Hepatocyte (in vitro differentiated cells): Measurements from ENCODE around the gene ARSJ. TPM values are rescaled to one million over a fixed set of nuclear protein-coding genes. Genes with fewer than 3 reads are reported as not detected.

ENCODE experiments used
- DNase-seq: peaks from one replicate; pipeline ENCODE4 v3.0.0-alpha.2; 2016; ENCODE audit warnings: low spot score
- H2AFZ ChIP-seq: fragments of 200-600 bp; sonication (generic); 2 replicates; pipeline ENCODE4 v1.6.0; 2016; ENCODE audit warnings: antibody characterized with exemption, mild to moderate bottlenecking
- H3K27ac ChIP-seq: fragments of 200-600 bp; sonication (generic); 2 replicates; pipeline ENCODE4 v1.5.1; 2016; ENCODE audit warnings: mild to moderate bottlenecking
- H3K27me3 ChIP-seq: fragments of 200-600 bp; sonication (generic); 2 replicates; pipeline ENCODE4 v1.6.1; 2016
- H3K36me3 ChIP-seq: fragments of 200-600 bp; sonication (generic); replicated peaks from 2 replicates; pipeline ENCODE4 v1.5.1; 2016; ENCODE audit warnings: low read depth; ENCODE audit not compliant: insufficient read depth
- H3K4me1 ChIP-seq: fragments of 200-600 bp; sonication (generic); 2 replicates; pipeline ENCODE4 v1.5.1; 2016; ENCODE audit warnings: mild to moderate bottlenecking, moderate library complexity; ENCODE audit not compliant: insufficient read depth
- H3K4me2 ChIP-seq: fragments of 200-600 bp; sonication (generic); 2 replicates; pipeline ENCODE4 v1.6.0; 2016
- H3K4me3 ChIP-seq: fragments of 200-600 bp; sonication (generic); 2 replicates; pipeline ENCODE4 v1.5.1; 2016; ENCODE audit warnings: mild to moderate bottlenecking
- H3K79me2 ChIP-seq: fragments of 200-600 bp; sonication (generic); 2 replicates; pipeline ENCODE4 v1.6.0; 2017; ENCODE audit warnings: mild to moderate bottlenecking
- H3K9me2 ChIP-seq: fragments of 200-600 bp; sonication (generic); replicated peaks from 2 replicates; pipeline ENCODE4 v1.6.0; 2017; ENCODE audit warnings: mild to moderate bottlenecking; ENCODE audit not compliant: insufficient read depth
- H3K9me3 ChIP-seq: fragments of 200-600 bp; sonication (generic); 2 replicates; pipeline ENCODE4 v1.5.1; 2016; ENCODE audit warnings: low read depth, mild to moderate bottlenecking
- H4K20me1 ChIP-seq: fragments of 200-600 bp; sonication (generic); 2 replicates; pipeline ENCODE4 v1.6.0; 2016; ENCODE audit warnings: mild to moderate bottlenecking; ENCODE audit not compliant: insufficient read depth, poor library complexity, severe bottlenecking
- EZH2 ChIP-seq: fragments of 200-600 bp; sonication (generic); IDR thresholded peaks from 2 replicates; pipeline ENCODE4 v1.6.1; 2016; ENCODE audit warnings: antibody characterized with exemption, mild to moderate bottlenecking, borderline replicate concordance
- EZH2phosphoT487 ChIP-seq: fragments of 200-600 bp; sonication (generic); IDR thresholded peaks from one replicate; pipeline ENCODE4 v1.6.1; 2018; ENCODE audit warnings: antibody characterized with exemption, mild to moderate bottlenecking, low read depth, moderate library complexity; ENCODE audit not compliant: unreplicated experiment, severe bottlenecking
- WGBS: methylation state at CpG from one replicate; pipeline ENCODE4 v1.1.6; 2016; ENCODE audit warnings: low lambda C conversion rate; ENCODE audit errors: missing lambda C conversion rate; 5-methylcytosine and 5-hydroxymethylcytosine counted together
- polyA plus RNA-seq: library from polyadenylated mRNA; unstranded; fragments of >200 nt; fragmentation: Nextera tagmentation; extraction: Ambion mirVana; gene quantifications from 2 replicates; pipeline ENCODE4 v1.2.1, GENCODE V29; 2016
- total RNA-seq: library from RNA; depleted of rRNA; stranded (reverse); fragments of >200 nt; gene quantifications from 2 replicates; pipeline ENCODE4 v1.2.3, GENCODE V29; 2014
- TF ChIP-seq, protein P1 (sequence below): fragments of 200-600 bp; sonication (generic); IDR thresholded peaks from 2 replicates; pipeline ENCODE4 v1.5.1; 2016; ENCODE audit warnings: antibody characterized with exemption, mild to moderate bottlenecking; ENCODE audit not compliant: poor library complexity

ARSJ gene
- total RNA-seq (13.8 TPM in 2 replicates), polyA plus RNA-seq (7.6 and 11.3 TPM in 2 replicates)

DNA sequence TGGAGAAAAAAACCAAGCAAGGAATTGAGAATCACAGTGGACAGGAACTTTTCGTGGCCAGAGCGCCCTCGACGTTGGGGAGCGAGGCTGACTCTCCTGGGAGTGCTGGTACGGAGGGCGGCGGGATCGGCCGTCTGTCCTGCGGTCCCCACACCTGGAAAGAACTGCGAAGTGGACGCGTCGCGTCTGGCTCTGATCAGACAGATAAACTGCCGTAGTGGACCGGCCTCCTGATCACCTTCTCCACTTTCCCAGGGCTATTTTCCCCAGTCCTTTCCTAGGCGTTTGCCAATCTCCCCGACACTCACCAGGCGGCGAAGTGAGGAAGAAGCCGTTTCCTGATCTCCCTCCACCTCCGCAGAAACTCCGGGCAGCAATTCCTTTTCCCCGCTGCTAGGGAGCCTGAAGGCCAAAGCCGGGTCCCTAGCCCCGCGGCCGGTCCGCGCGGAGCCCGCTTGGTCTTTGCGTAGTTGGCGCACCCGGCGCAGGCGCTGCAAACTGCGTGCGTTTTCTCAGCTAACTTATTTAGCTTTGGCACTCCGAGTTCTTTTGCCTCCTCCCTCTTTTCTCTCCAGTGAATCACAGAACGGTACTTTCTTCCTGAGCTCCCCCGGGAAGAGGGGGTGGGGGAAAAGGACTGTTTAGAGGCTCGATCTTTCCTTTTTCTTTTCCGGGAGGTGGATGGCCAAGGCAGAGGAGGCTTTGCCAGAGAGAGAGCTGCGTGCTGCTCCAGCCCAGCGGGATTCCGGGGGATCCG, at the start of gene ARSJ:
ARSJ (minus strand) TSS at position 500 of the 757 bp plus-strand sequence. CDS start 813 bp downstream, outside the sequence.
- Histone ChIP-seq H4K20me1 (no peaks in the 10 kb centered on the region), H3K4me3 (peak within 1 kb of the TSS; percentile 84), H3K9me3 (no peaks in the 10 kb centered on the region), H2AFZ (peak within 1 kb of the TSS; percentile 91), H3K27me3 (peaks cover 2% of the 10 kb centered on the region), H3K4me2 (peak within 1 kb of the TSS; percentile 79), H3K9me2 (no peaks in the 10 kb centered on the region), H3K79me2 (peaks cover 54% of the 10 kb centered on the region), H3K27ac (peak within 1 kb of the TSS; percentile 89), H3K4me1 (peaks cover 7% of the 10 kb centered on the region), H3K36me3 (no peaks in the 10 kb centered on the region)
- no peak for TF ChIP-seq EZH2
- TF ChIP-seq EZH2phosphoT487, result no peak
- TF ChIP-seq, protein P1, sequence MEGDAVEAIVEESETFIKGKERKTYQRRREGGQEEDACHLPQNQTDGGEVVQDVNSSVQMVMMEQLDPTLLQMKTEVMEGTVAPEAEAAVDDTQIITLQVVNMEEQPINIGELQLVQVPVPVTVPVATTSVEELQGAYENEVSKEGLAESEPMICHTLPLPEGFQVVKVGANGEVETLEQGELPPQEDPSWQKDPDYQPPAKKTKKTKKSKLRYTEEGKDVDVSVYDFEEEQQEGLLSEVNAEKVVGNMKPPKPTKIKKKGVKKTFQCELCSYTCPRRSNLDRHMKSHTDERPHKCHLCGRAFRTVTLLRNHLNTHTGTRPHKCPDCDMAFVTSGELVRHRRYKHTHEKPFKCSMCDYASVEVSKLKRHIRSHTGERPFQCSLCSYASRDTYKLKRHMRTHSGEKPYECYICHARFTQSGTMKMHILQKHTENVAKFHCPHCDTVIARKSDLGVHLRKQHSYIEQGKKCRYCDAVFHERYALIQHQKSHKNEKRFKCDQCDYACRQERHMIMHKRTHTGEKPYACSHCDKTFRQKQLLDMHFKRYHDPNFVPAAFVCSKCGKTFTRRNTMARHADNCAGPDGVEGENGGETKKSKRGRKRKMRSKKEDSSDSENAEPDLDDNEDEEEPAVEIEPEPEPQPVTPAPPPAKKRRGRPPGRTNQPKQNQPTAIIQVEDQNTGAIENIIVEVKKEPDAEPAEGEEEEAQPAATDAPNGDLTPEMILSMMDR, result no peak
- DNase-seq, result peak; percentile 80
- WGBS, result under 1% methylated on average over 50 of the region's 50 CpGs

GRCh38 chr4:114028071-114028470, 48.6 kb upstream of the ARSJ start:
- Histone ChIP-seq H4K20me1 (no peaks in the 10 kb centered on the region), H3K9me2 (no peaks in the 10 kb centered on the region), H3K27ac (no peak overlapping the region), H3K4me1 (no peaks in the 10 kb centered on the region), H3K9me3 (no peaks in the 10 kb centered on the region), H2AFZ (no peak overlapping the region), H3K36me3 (no peaks in the 10 kb centered on the region), H3K4me2 (no peak overlapping the region), H3K27me3 (no peaks in the 10 kb centered on the region), H3K4me3 (no peak overlapping the region), H3K79me2 (no peaks in the 10 kb centered on the region)
- no peak for TF ChIP-seq EZH2
- TF ChIP-seq EZH2phosphoT487, result no peak
- TF ChIP-seq, protein P1, result no peak
- no peak for DNase-seq

- no peak overlapping the region for H2AFZ ChIP-seq
- no peaks in the 10 kb centered on the region for H3K9me3 ChIP-seq
- no peaks in the 10 kb centered on the region for H3K27me3 ChIP-seq
- no peak overlapping the region for H3K4me2 ChIP-seq
- no peak overlapping the region for H3K27ac ChIP-seq
- TF ChIP-seq EZH2phosphoT487 (no peak), EZH2 (no peak)
- TF ChIP-seq, protein P1, result no peak
- no peak overlapping the region for H3K4me3 ChIP-seq
- H3K79me2 ChIP-seq, result no peaks in the 10 kb centered on the region
- no peaks in the 10 kb centered on the region for H3K36me3 ChIP-seq
- H3K4me1 ChIP-seq, result no peaks in the 10 kb centered on the region
- H3K9me2 ChIP-seq, result no peaks in the 10 kb centered on the region
- no peaks in the 10 kb centered on the region for H4K20me1 ChIP-seq
- DNase-seq, result no peak
Observed at GRCh38 chr4:114027596-114027995, 48.1 kb upstream of the ARSJ start.

- Histone ChIP-seq H4K20me1 (no peaks in the 10 kb centered on the region), H3K4me2 (no peak overlapping the region), H3K79me2 (no peaks in the 10 kb centered on the region), H3K9me3 (no peaks in the 10 kb centered on the region), H2AFZ (no peak overlapping the region), H3K9me2 (no peaks in the 10 kb centered on the region), H3K4me3 (no peak overlapping the region), H3K27me3 (no peaks in the 10 kb centered on the region), H3K36me3 (no peaks in the 10 kb centered on the region), H3K4me1 (no peaks in the 10 kb centered on the region), H3K27ac (no peak overlapping the region)
- TF ChIP-seq EZH2 (no peak), EZH2phosphoT487 (no peak)
- TF ChIP-seq, protein P1, result no peak
- no peak for DNase-seq
- WGBS, result 78% methylated on average over 3 of the region's 3 CpGs
Observed at GRCh38 chr4:114026447-114026846, 47.0 kb upstream of the ARSJ start.
